Measurements from ENCODE around the gene IQSEC1. TPM values are rescaled to one million over a fixed set of nuclear protein-coding genes. Genes with fewer than 3 reads are reported as not detected.
A peak's percentile ranks its signal among the peaks of the same experiment; 100 is the strongest.

The IQSEC1 gene
- total and polyA plus RNA-seq, 10 of the 15 experiments (the other 5 are each of a cell fraction or from before 2014, with no cell fraction given), result 0.92 to 55.2 (median 8.5) TPM

- TF ChIP-seq, protein P1, sequence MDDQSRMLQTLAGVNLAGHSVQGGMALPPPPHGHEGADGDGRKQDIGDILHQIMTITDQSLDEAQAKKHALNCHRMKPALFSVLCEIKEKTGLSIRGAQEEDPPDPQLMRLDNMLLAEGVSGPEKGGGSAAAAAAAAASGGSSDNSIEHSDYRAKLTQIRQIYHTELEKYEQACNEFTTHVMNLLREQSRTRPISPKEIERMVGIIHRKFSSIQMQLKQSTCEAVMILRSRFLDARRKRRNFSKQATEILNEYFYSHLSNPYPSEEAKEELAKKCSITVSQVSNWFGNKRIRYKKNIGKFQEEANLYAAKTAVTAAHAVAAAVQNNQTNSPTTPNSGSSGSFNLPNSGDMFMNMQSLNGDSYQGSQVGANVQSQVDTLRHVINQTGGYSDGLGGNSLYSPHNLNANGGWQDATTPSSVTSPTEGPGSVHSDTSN (IDR thresholded peaks at IDR 0.05; ENCODE audit: insufficient replicate concordance, low read depth, low read length), result no peak
- TF ChIP-seq NR2C2 (IDR thresholded peaks at IDR 0.05; ENCODE audit: borderline replicate concordance, control insufficient read depth, insufficient read length, low read depth) (no peak), LARP7 (IDR thresholded peaks at IDR 0.05) (0 out of 2 replicates have a peak, but pooled peaks have one; percentile 41), MEF2B (IDR thresholded peaks at IDR 0.05; ENCODE audit: partially characterized antibody, poor library complexity, severe bottlenecking) (peak; percentile 88), RFX5 (IDR thresholded peaks at IDR 0.05; ENCODE audit: low read depth, low read length) (no peak), NFYB (IDR thresholded peaks at IDR 0.05; ENCODE audit: insufficient read depth, low read depth, low read length) (no peak), RELB (IDR thresholded peaks at IDR 0.05; ENCODE audit: low read depth) (0 out of 2 replicates have a peak, but pooled peaks have one; percentile 10), HCFC1 (IDR thresholded peaks at IDR 0.05; ENCODE audit: low read length) (no peak), GATAD2B (conservative IDR thresholded peaks at IDR 0.05; ENCODE audit: low read depth) (peak; percentile 67; the same call in 1 of the 2 replicates), SP1 (IDR thresholded peaks at IDR 0.05; ENCODE audit: low read depth, low read length) (no peak), PAX5 (IDR thresholded peaks at IDR 0.05; ENCODE audit: borderline replicate concordance, low read depth, low read length) (no peak), MTA2 (IDR thresholded peaks at IDR 0.05; ENCODE audit: low read depth) (no peak), ZSCAN29 (IDR thresholded peaks at IDR 0.05) (no peak), ESRRA (IDR thresholded peaks at IDR 0.05; ENCODE audit: low read length) (no peak), FOS (IDR thresholded peaks at IDR 0.05; ENCODE audit: borderline replicate concordance, extremely low read depth, insufficient read length) (no peak), BMI1 (IDR thresholded peaks at IDR 0.05; ENCODE audit: borderline replicate concordance) (no peak), RAD21 (IDR thresholded peaks at IDR 0.05; ENCODE audit: insufficient read depth, low read depth, low read length) (no peak), POLR2AphosphoS5 (IDR thresholded peaks at IDR 0.05; ENCODE audit: low read length) (peak; percentile 33; the same call in 1 of the 2 replicates), MYC (IDR thresholded peaks at IDR 0.05; ENCODE audit: insufficient read depth, insufficient read length, insufficient replicate concordance, low read length, severe bottlenecking) (no peak)
- TF ChIP-seq, protein P2, sequence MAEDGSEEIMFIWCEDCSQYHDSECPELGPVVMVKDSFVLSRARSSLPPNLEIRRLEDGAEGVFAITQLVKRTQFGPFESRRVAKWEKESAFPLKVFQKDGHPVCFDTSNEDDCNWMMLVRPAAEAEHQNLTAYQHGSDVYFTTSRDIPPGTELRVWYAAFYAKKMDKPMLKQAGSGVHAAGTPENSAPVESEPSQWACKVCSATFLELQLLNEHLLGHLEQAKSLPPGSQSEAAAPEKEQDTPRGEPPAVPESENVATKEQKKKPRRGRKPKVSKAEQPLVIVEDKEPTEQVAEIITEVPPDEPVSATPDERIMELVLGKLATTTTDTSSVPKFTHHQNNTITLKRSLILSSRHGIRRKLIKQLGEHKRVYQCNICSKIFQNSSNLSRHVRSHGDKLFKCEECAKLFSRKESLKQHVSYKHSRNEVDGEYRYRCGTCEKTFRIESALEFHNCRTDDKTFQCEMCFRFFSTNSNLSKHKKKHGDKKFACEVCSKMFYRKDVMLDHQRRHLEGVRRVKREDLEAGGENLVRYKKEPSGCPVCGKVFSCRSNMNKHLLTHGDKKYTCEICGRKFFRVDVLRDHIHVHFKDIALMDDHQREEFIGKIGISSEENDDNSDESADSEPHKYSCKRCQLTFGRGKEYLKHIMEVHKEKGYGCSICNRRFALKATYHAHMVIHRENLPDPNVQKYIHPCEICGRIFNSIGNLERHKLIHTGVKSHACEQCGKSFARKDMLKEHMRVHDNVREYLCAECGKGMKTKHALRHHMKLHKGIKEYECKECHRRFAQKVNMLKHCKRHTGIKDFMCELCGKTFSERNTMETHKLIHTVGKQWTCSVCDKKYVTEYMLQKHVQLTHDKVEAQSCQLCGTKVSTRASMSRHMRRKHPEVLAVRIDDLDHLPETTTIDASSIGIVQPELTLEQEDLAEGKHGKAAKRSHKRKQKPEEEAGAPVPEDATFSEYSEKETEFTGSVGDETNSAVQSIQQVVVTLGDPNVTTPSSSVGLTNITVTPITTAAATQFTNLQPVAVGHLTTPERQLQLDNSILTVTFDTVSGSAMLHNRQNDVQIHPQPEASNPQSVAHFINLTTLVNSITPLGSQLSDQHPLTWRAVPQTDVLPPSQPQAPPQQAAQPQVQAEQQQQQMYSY (CRISPR knock-in tag; IDR thresholded peaks at IDR 0.05), result no peak
Measured at GRCh38 chr3:13072239-13072599, 1.0 kb downstream of the IQSEC1 start (continued).

Measured in GM12878 (cell line).